Airway epithelial cell (primary cell): ENCODE measurements around the gene DMAC2L. TPM values are rescaled to one million over a fixed set of nuclear protein-coding genes. Genes with fewer than 3 reads are reported as not detected.

Experiments used
- total RNA-seq: library from RNA; depleted of rRNA; stranded (reverse); fragments of >200 nt; gene quantifications from 2 replicates; pipeline ENCODE4 v1.2.3, GENCODE V29; 2015

DMAC2L gene, protein sequence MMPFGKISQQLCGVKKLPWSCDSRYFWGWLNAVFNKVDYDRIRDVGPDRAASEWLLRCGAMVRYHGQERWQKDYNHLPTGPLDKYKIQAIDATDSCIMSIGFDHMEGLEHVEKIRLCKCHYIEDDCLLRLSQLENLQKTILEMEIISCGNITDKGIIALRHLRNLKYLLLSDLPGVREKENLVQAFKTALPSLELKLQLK
- 6.8 and 13.2 TPM in 2 replicates for total RNA-seq

DNA sequence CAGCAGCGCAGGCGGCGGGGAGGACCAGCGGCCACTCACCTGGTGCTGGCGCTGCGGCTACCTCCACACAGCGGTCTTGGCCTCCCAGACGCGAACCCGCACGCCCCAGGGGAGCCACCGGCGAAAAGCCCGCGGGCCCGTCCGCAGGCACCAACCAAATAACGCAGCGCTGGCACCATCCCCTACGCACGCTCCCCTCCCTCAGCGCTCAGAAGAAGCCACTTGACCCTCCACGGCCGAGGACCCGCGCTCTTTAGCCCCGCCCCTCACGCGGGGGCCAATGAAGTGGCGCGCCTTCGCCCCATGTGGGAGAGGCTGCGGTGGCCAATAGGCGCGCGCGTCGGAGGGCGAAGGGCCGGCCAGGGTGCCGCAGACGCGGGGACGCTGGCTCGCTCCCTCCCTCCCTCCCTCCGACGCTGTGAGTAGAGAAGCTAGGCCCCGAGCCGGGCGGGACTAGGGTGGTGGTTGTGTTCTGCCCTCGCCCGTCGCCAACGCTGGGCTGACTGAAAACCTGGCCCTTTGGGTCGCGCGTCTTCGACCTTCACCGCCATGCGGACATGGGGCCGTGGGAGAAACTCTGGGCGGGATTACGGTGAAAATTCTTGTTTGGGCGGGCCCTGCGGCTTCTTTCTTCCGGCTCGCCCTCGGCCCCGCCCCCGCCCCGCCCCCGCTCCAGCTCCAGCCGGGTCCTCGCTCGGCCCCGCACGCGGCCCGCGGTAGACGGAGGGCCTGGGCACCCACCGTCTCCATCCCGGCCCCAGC, at the start of gene DMAC2L, which contains the start of gene L2HGDH:
DMAC2L (plus strand) TSS at position 353 of the 762 bp plus-strand sequence. CDS start 9,164 bp downstream, outside the sequence.
L2HGDH (minus strand) TSS at position 258 of the 762 bp plus-strand sequence; CDS start at position 179, 79 bp downstream.

Other genes with a start within 250 kb of the DMAC2L start
- gene VCPKMT, start 195.8 kb upstream of the DMAC2L start, total RNA-seq = 2.0 and 5.2 TPM in 2 replicates
- 8.2 and 14.5 TPM in 2 replicates for gene SOS2, start 80.7 kb upstream of the DMAC2L start, total RNA-seq
- 5.9 and 8.8 TPM in 2 replicates for gene L2HGDH, start 95 bp upstream of the DMAC2L start, total RNA-seq
- 1.5 and 13.7 TPM in 2 replicates for gene CDKL1, start 84.6 kb downstream of the DMAC2L start, total RNA-seq
- gene MAP4K5, start 220.2 kb downstream of the DMAC2L start, total RNA-seq = 55.6 and 78.0 TPM in 2 replicates
- gene ATL1, start 247.8 kb downstream of the DMAC2L start, total RNA-seq = 1.6 and 2.7 TPM in 2 replicates